Vagina (tissue), 2 donors: Measurements from ENCODE around the gene RRP1B.

Experiments used
- POLR2A ChIP-seq, 2 donors: fragments of 450-650 bp; IDR thresholded peaks; one replicate each; pipeline ENCODE4 v1.6.1; 2017; ENCODE audit warnings: antibody characterized with exemption in 2 of 2, mild to moderate bottlenecking in 2 of 2, moderate library complexity in 2 of 2
- TF ChIP-seq, protein P1 (sequence below), 3 experiments: fragments of 450-650 bp in 2 of 3; fragments of 200-600 bp in 1 of 3; sonication (generic) in 1 of 3; IDR thresholded peaks; one replicate each; pipeline ENCODE4 v1.5.1; 2017 to 2019; ENCODE audit warnings: antibody characterized with exemption in 3 of 3, mild to moderate bottlenecking in 2 of 3, moderate library complexity in 2 of 3

DNA sequence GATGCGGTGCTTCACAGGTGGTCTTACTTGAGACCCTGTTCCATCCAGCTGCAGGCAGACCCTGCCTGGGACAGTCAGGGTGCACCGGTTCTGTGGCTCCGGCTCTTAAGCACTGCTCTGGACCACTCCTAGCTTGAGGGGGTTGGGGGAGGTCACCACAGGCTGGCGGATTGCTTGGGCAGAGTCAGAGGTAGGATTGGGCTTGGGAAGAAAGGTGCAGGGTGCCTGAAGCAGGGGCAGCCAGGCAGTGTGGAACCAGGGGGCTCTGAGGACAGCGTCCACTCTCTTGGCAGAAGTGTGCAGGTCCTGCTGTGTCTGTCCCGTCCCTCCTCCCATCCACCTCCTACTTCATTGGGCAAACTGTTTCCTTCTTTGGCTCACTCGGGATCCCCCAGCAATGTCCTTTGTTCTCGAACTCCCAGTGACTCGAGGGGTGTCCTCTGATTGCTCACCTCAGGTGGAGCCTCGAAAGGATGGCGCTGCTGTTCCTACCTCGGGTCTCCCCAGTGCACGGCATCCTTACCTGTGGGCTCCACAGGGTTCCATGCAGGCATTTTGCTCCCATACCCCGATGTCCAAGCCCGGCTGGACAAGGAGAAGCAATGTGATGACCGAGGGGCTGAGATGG is 61.3 kb downstream of the RRP1B start:
- no peak for TF ChIP-seq POLR2A (IDR thresholded peaks at IDR 0.05)
- TF ChIP-seq, protein P1, sequence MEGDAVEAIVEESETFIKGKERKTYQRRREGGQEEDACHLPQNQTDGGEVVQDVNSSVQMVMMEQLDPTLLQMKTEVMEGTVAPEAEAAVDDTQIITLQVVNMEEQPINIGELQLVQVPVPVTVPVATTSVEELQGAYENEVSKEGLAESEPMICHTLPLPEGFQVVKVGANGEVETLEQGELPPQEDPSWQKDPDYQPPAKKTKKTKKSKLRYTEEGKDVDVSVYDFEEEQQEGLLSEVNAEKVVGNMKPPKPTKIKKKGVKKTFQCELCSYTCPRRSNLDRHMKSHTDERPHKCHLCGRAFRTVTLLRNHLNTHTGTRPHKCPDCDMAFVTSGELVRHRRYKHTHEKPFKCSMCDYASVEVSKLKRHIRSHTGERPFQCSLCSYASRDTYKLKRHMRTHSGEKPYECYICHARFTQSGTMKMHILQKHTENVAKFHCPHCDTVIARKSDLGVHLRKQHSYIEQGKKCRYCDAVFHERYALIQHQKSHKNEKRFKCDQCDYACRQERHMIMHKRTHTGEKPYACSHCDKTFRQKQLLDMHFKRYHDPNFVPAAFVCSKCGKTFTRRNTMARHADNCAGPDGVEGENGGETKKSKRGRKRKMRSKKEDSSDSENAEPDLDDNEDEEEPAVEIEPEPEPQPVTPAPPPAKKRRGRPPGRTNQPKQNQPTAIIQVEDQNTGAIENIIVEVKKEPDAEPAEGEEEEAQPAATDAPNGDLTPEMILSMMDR (IDR thresholded peaks at IDR 0.05): no peak
